H9 (cell line): ENCODE measurements around the gene SMYD2. TPM values are rescaled to one million over a fixed set of nuclear protein-coding genes. Genes with fewer than 3 reads are reported as not detected.

Experiments
- DNase-seq: peaks from one replicate; pipeline ENCODE4 v3.0.0-alpha.2; 2017
- H2AFZ ChIP-seq: one replicate; pipeline ENCODE4 v1.6.1; 2013; ENCODE audit warnings: mild to moderate bottlenecking, low read length, control low read depth, moderate library complexity
- H2AK5ac ChIP-seq: 2 replicates; pipeline ENCODE4 v1.6.1; 2013; ENCODE audit warnings: low read length, control low read depth, mixed read lengths; ENCODE audit not compliant: insufficient read length
- H2BK120ac ChIP-seq: one replicate; pipeline ENCODE4 v1.6.1; 2013; ENCODE audit warnings: low read depth, mild to moderate bottlenecking, low read length, control low read depth, inconsistent platforms; ENCODE audit not compliant: poor library complexity, severe bottlenecking
- H2BK12ac ChIP-seq: 2 replicates; pipeline ENCODE4 v1.6.1; 2013; ENCODE audit warnings: low read length, control low read depth, mixed read lengths, low read depth; ENCODE audit not compliant: insufficient read length
- H2BK15ac ChIP-seq: 2 replicates; pipeline ENCODE4 v1.6.1; 2013; ENCODE audit warnings: low read depth, low read length, control low read depth
- H2BK20ac ChIP-seq: one replicate; pipeline ENCODE4 v1.6.1; 2013; ENCODE audit warnings: low read depth, mild to moderate bottlenecking, low read length, control low read depth, inconsistent platforms; ENCODE audit not compliant: poor library complexity, severe bottlenecking
- H2BK5ac ChIP-seq: 2 replicates; pipeline ENCODE4 v1.6.1; 2013; ENCODE audit warnings: low read length, control low read depth, mixed read lengths; ENCODE audit not compliant: insufficient read length
- H3K14ac ChIP-seq: 2 replicates; pipeline ENCODE4 v1.6.1; 2013; ENCODE audit warnings: low read length, control low read depth; ENCODE audit not compliant: insufficient read depth
- H3K18ac ChIP-seq: 2 replicates; pipeline ENCODE4 v1.6.1; 2013; ENCODE audit warnings: low read depth, mild to moderate bottlenecking, mixed read lengths, low read length, control low read depth; ENCODE audit not compliant: insufficient read length
- H3K23ac ChIP-seq: 2 replicates; pipeline ENCODE4 v1.6.1; 2013; ENCODE audit warnings: low read length, control low read depth, mixed read lengths, low read depth; ENCODE audit not compliant: insufficient read length
- H3K23me2 ChIP-seq: 2 replicates; pipeline ENCODE4 v1.6.1; 2013; ENCODE audit warnings: low read depth, mild to moderate bottlenecking, mixed read lengths, low read length, control low read depth; ENCODE audit not compliant: insufficient read length, poor library complexity, severe bottlenecking
- H3K27ac ChIP-seq: 2 replicates; pipeline ENCODE4 v1.5.1; 2013; ENCODE audit warnings: low read length, control low read depth, mixed read lengths, low read depth; ENCODE audit not compliant: insufficient read length
- H3K27me3 ChIP-seq: 2 replicates; pipeline ENCODE4 v1.6.1; 2013; ENCODE audit warnings: low read length, control low read depth, inconsistent platforms; ENCODE audit not compliant: insufficient read depth
- H3K4ac ChIP-seq: 2 replicates; pipeline ENCODE4 v1.6.1; 2013; ENCODE audit warnings: low read depth, mild to moderate bottlenecking, control low read depth, inconsistent platforms, low read length, moderate library complexity
- H3K4me1 ChIP-seq: 2 replicates; pipeline ENCODE4 v1.6.1; 2013; ENCODE audit warnings: low read length, control low read depth, inconsistent platforms; ENCODE audit not compliant: insufficient read depth
- H3K4me2 ChIP-seq: 2 replicates; pipeline ENCODE4 v1.6.1; 2013; ENCODE audit warnings: low read length, control low read depth, mixed read lengths; ENCODE audit not compliant: insufficient read length, insufficient read depth
- H3K56ac ChIP-seq: 2 replicates; pipeline ENCODE4 v1.6.1; 2013; ENCODE audit warnings: low read depth, mild to moderate bottlenecking, mixed read lengths, low read length, control low read depth; ENCODE audit not compliant: insufficient read length
- H3K79me1 ChIP-seq: 2 replicates; pipeline ENCODE4 v1.6.1; 2013; ENCODE audit warnings: low read depth, mild to moderate bottlenecking, moderate library complexity, low read length, control low read depth, inconsistent platforms; ENCODE audit not compliant: insufficient read depth, poor library complexity, severe bottlenecking
- H3K79me2 ChIP-seq: 2 replicates; pipeline ENCODE4 v1.6.1; 2013; ENCODE audit warnings: low read length, control low read depth, inconsistent platforms; ENCODE audit not compliant: insufficient read depth
- H3K9ac ChIP-seq: 2 replicates; pipeline ENCODE4 v1.6.1; 2013; ENCODE audit warnings: low read length, control low read depth, mixed read lengths; ENCODE audit not compliant: insufficient read length; ENCODE audit errors: extremely low read depth
- H3K9me3 ChIP-seq: one replicate; pipeline ENCODE4 v1.6.1; 2013; ENCODE audit warnings: low read depth, low read length, inconsistent platforms; ENCODE audit not compliant: control insufficient read depth
- H3T11ph ChIP-seq: one replicate; pipeline ENCODE4 v1.6.1; 2013; ENCODE audit warnings: mild to moderate bottlenecking, low read length, control low read depth, inconsistent platforms
- H4K20me1 ChIP-seq: one replicate; pipeline ENCODE4 v1.6.1; 2013; ENCODE audit not compliant: control insufficient read depth, insufficient read length, insufficient read depth
- H4K5ac ChIP-seq: 2 replicates; pipeline ENCODE4 v1.6.1; 2013; ENCODE audit warnings: low read depth, mild to moderate bottlenecking, mixed read lengths, low read length, control low read depth; ENCODE audit not compliant: insufficient read length
- H4K8ac ChIP-seq: replicated peaks from 2 replicates; pipeline ENCODE4 v1.6.1; 2013; ENCODE audit warnings: low read length, control low read depth, mixed read lengths, low read depth; ENCODE audit not compliant: insufficient read length
- H4K91ac ChIP-seq: 2 replicates; pipeline ENCODE4 v1.6.1; 2013; ENCODE audit warnings: low read depth, mild to moderate bottlenecking, moderate library complexity, mixed read lengths, low read length, control low read depth; ENCODE audit not compliant: insufficient read length
- H3K27ac Mint-ChIP-seq, 3 experiments: 2 replicates in 2 of 3; 3 replicates in 1 of 3; pipeline ENCODE4 v1.8.0; 2020 to 2021; ENCODE audit warnings: mixed read lengths in 3 of 3, mild to moderate bottlenecking in 1 of 3, moderate library complexity in 1 of 3
- H3K27me3 Mint-ChIP-seq: 2 replicates; pipeline ENCODE4 v1.8.0; 2021; ENCODE audit warnings: low read depth, mild to moderate bottlenecking, moderate library complexity, mixed read lengths
- H3K36me3 Mint-ChIP-seq, 3 experiments: 2 replicates in 2 of 3; 3 replicates in 1 of 3; pipeline ENCODE4 v1.8.0; 2020 to 2021; ENCODE audit warnings: low read depth in 3 of 3, mixed read lengths in 3 of 3; ENCODE audit not compliant: insufficient read depth in 1 of 3
- H3K4me1 Mint-ChIP-seq, 2 experiments: 2 replicates each; pipeline ENCODE4 v1.8.0; 2020; ENCODE audit warnings: mixed read lengths in 2 of 2
- H3K4me3 Mint-ChIP-seq, 2 experiments: 2 replicates in 1 of 2; 3 replicates in 1 of 2; pipeline ENCODE4 v1.8.0; 2020 to 2021; ENCODE audit warnings: mild to moderate bottlenecking in 2 of 2, mixed read lengths in 2 of 2, moderate library complexity in 1 of 2
- H3K9me3 Mint-ChIP-seq, 2 experiments: 2 replicates in 1 of 2; 3 replicates in 1 of 2; pipeline ENCODE4 v1.8.0; 2020; ENCODE audit warnings: mild to moderate bottlenecking in 2 of 2, mixed read lengths in 2 of 2, moderate library complexity in 1 of 2
- WGBS: extraction: QIAGEN DNeasy Blood & Tissue Kit; methylation state at CpG from one replicate; pipeline ENCODE4 v1.1.7; 2013; ENCODE audit warnings: missing lambda C conversion rate, low lambda C conversion rate, mixed read lengths; ENCODE audit not compliant: insufficient read length; ENCODE audit errors: extremely low coverage; 5-methylcytosine and 5-hydroxymethylcytosine counted together
- total RNA-seq: library from RNA; stranded (reverse); gene quantifications from 2 replicates; pipeline ENCODE4 v1.2.1, GENCODE V29; 2021
- TF ChIP-seq, protein P1 (sequence below): fragments of 200-600 bp; sonication (generic); conservative IDR thresholded peaks from 3 replicates; pipeline ENCODE4 v1.8.0; 2021; ENCODE audit warnings: antibody characterized with exemption, mild to moderate bottlenecking

The SMYD2 gene
- total RNA-seq, 1 experiment from 2014 or later = 10.9 TPM

DNA sequence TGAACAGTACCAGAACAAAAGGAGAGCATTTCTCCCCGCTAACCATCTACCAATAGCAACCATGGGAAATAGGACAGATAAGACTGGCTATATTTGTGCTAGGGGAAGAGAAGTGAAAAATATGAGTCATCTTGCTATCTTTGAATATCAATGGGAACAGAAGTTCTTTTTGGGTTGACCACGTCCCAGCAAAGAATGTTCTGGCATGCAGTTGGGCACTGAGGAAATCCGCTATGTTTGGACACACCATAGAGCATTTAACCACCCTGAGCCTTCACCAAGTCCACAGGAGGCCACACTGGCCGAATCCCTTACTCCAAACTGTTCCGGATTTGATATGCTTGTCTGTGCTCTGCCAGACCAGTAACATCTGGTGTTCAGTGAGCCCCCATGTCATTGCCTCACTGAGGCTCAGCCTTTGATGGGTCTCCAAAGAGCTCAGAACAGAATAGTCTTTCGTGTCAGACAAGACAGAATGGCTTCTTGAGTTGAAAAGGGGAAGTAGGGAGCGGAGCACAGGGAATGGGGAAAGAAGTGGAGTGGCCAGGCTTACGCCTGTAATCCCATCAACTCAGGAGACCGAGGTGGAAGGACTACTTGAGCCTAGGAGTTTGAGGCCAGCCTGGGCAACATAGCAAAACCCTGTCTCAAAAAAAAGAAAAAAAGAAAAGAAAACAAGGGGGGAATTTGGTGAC is 81.4 kb downstream of the SMYD2 start:
- Mint-ChIP-seq H3K9me3 (no peaks in the 10 kb centered on the region), H3K36me3 (peaks cover 2 to 74% (median 48%) of the 10 kb centered on the region in 3 experiments; a peak in 6 of 7 replicates), H3K4me3 (no peak overlapping the region), H3K4me1 (no peaks in the 10 kb centered on the region), H3K27ac (peak overlapping the region in 1 of 3 experiments; percentile 5; a peak in 2 of 7 replicates), H3K27me3 (no peaks in the 10 kb centered on the region)
- Histone ChIP-seq H3K4me2 (no peak overlapping the region), H2BK5ac (no peak overlapping the region), H3T11ph (no peak overlapping the region), H2BK20ac (no peak overlapping the region), H2AFZ (no peak overlapping the region), H3K4me1 (no peaks in the 10 kb centered on the region), H3K4ac (no peak overlapping the region), H3K79me1 (no peaks in the 10 kb centered on the region), H3K14ac (no peak overlapping the region), H3K23ac (no peak overlapping the region), H3K9ac (no peak overlapping the region), H3K27ac (no peak overlapping the region), H3K18ac (no peak overlapping the region), H2AK5ac (no peak overlapping the region), H2BK12ac (no peak overlapping the region), H2BK15ac (no peak overlapping the region), H4K8ac (no peak overlapping the region), H3K56ac (no peak overlapping the region), H3K23me2 (no peaks in the 10 kb centered on the region), H4K5ac (no peak overlapping the region), H3K9me3 (no peaks in the 10 kb centered on the region), H3K27me3 (no peaks in the 10 kb centered on the region), H2BK120ac (no peak overlapping the region), H4K91ac (no peak overlapping the region), H3K79me2 (no peaks in the 10 kb centered on the region), H4K20me1 (no peaks in the 10 kb centered on the region)
- TF ChIP-seq, protein P1, sequence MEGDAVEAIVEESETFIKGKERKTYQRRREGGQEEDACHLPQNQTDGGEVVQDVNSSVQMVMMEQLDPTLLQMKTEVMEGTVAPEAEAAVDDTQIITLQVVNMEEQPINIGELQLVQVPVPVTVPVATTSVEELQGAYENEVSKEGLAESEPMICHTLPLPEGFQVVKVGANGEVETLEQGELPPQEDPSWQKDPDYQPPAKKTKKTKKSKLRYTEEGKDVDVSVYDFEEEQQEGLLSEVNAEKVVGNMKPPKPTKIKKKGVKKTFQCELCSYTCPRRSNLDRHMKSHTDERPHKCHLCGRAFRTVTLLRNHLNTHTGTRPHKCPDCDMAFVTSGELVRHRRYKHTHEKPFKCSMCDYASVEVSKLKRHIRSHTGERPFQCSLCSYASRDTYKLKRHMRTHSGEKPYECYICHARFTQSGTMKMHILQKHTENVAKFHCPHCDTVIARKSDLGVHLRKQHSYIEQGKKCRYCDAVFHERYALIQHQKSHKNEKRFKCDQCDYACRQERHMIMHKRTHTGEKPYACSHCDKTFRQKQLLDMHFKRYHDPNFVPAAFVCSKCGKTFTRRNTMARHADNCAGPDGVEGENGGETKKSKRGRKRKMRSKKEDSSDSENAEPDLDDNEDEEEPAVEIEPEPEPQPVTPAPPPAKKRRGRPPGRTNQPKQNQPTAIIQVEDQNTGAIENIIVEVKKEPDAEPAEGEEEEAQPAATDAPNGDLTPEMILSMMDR = no peak
- no CpG with 5 or more reads among the region's 9 CpGs for WGBS
- no peak for DNase-seq
